ENCODE data around the gene RPTOR. TPM values are rescaled to one million over a fixed set of nuclear protein-coding genes. Genes with fewer than 3 reads are reported as not detected.

Gene RPTOR
- total RNA-seq, 4 donors from 2014 or later: 47.6 to 56.9 (median 55.4) TPM

DNA sequence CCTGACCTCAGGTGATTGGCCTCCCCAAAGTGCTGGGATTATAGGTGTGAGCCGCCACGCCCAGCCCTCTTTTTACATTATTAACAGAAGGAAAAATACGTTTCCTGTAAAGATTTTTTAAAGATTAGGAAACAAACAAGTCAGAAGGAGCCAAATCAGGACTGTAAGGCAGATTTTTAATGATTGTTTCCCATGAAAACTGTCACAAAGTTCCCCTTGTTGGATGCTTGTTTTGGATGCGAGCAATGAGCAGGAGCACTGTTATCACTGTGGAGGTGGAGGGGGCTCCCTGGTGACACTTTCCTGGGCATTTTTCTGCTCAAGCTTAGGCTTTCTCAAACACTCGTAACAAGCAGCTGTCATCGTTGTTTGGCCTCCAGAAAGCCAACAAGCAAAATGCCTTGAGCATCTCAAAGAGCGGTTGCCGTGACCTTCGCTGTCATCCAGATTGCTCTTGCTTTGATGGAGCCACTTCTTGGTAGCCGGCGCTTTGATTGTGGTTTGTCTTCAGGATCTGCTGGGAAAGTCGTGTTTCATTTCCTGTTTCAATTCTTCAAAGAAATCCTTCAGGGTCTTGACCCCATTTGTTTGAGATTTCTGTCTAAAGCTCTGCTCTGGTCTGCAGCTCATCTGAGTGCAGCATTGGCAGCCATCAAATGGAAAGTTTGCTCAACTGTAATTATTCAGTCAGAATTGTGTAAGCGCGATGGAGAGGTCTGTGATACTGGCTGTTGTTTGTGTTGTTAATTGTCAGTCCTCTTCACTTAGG lies 128.7 kb downstream of the RPTOR start:
- intact Hi-C loops (cut with DNase I; ENCODE audit: low total_unique reads): loop anchor here (5.0 kb wide), 1 partner anchor 196 kb away; the partner anchor contains the start of gene NPTX1

DNA sequence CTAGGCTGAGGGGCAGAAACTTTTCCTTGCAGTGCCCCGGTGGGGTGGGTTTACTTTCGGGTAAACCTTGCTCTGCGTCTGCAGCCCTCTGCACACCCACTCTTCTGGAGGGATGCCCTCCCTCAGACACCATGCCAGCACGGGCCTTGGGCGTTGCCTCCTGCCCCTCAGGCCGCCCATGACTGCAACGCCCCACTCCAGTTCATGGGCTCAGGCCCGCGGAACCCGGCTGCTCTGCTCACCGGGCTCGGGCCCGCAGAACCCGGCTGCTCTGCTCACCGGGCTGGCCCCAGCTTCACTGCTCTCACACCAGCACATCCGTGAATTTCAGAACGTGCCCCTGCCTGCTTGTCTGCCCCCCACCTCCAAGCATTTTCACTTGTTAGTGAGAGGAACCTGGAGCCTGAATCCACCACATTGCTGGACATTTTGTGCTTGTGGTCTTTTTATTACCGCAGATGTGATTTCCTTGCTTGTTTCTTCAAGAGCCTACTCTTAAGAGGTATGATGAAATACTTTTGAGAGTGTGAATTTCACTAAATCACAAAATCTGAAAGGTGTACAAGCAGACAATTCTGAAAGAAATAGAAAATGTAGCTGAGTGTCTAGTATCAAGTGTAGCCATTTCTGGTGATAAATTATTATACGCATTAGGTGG lies 130.9 kb downstream of the RPTOR start:
- intact Hi-C loops (cut with DNase I; ENCODE audit: low total_unique reads) (no loop called here), in situ Hi-C loops (cut with MboI; ENCODE audit: low sequenced_read_pairs in 4 of 4) (no loop called here)
- ATAC-seq (no peak), DNase-seq (no peak)
- Histone ChIP-seq H3K27ac (no peak overlapping the region), H3K4me1 (no peaks in the 10 kb centered on the region), H3K36me3 (peaks cover 0 to 3% of the 10 kb centered on the region in 2 donors), H3K9me3 (no peaks in the 10 kb centered on the region), H3K27me3 (no peaks in the 10 kb centered on the region), H3K4me3 (no peak overlapping the region)
- TF ChIP-seq, protein P1, sequence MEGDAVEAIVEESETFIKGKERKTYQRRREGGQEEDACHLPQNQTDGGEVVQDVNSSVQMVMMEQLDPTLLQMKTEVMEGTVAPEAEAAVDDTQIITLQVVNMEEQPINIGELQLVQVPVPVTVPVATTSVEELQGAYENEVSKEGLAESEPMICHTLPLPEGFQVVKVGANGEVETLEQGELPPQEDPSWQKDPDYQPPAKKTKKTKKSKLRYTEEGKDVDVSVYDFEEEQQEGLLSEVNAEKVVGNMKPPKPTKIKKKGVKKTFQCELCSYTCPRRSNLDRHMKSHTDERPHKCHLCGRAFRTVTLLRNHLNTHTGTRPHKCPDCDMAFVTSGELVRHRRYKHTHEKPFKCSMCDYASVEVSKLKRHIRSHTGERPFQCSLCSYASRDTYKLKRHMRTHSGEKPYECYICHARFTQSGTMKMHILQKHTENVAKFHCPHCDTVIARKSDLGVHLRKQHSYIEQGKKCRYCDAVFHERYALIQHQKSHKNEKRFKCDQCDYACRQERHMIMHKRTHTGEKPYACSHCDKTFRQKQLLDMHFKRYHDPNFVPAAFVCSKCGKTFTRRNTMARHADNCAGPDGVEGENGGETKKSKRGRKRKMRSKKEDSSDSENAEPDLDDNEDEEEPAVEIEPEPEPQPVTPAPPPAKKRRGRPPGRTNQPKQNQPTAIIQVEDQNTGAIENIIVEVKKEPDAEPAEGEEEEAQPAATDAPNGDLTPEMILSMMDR (IDR thresholded peaks at IDR 0.05 in 4 of 5, conservative IDR thresholded peaks at IDR 0.05 in 1 of 5): no peak
- TF ChIP-seq POLR2A (IDR thresholded peaks at IDR 0.05): no peak

More for the DNA sequence above, 128.7 kb downstream of the RPTOR start:
- ATAC-seq (no peak), DNase-seq (no peak)
- no peak for TF ChIP-seq POLR2A (IDR thresholded peaks at IDR 0.05)
- TF ChIP-seq, protein P1 (IDR thresholded peaks at IDR 0.05 in 4 of 5, conservative IDR thresholded peaks at IDR 0.05 in 1 of 5): no peak
- Histone ChIP-seq H3K27ac (no peak overlapping the region), H3K4me3 (no peak overlapping the region), H3K4me1 (peaks cover 0 to 7% of the 10 kb centered on the region in 2 donors), H3K27me3 (no peaks in the 10 kb centered on the region), H3K36me3 (peaks cover 0 to 3% of the 10 kb centered on the region in 2 donors), H3K9me3 (no peaks in the 10 kb centered on the region)
- in situ Hi-C loops (cut with MboI; ENCODE audit: low sequenced_read_pairs in 4 of 4): no loop called here

DNA sequence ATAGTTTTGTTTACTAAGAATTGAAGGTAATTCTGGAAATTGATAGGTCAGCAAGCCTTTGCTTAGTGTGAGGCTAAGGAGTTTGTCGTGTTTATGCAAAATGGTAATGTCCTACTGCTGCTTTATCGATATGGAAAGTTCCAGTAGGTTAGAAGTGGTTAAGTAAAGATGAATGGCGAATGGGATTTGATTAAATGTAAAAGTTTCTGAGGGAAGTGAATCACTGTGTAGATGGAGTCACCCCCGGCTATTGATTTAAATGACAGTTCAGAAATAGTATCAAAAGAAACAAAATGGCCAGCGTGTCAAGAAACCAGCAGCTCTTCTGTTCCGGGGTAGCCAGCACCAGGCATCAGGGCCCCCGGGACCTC lies 131.4 kb downstream of the RPTOR start:
- no peaks in the 10 kb centered on the region for H3K9me3 ChIP-seq
- in situ Hi-C loops (cut with MboI; ENCODE audit: low sequenced_read_pairs in 4 of 4): no loop called here
- no peak for DNase-seq
- H3K27me3 ChIP-seq: no peaks in the 10 kb centered on the region
- H3K4me1 ChIP-seq: no peaks in the 10 kb centered on the region
- TF ChIP-seq, protein P1 (IDR thresholded peaks at IDR 0.05 in 4 of 5, conservative IDR thresholded peaks at IDR 0.05 in 1 of 5): no peak
- TF ChIP-seq POLR2A (IDR thresholded peaks at IDR 0.05): no peak
- no peak overlapping the region for H3K27ac ChIP-seq
- peaks cover 0 to 3% of the 10 kb centered on the region in 2 donors for H3K36me3 ChIP-seq
- ATAC-seq: no peak
- H3K4me3 ChIP-seq: no peak overlapping the region
- intact Hi-C loops (cut with DNase I; ENCODE audit: low total_unique reads): no loop called here

DNA sequence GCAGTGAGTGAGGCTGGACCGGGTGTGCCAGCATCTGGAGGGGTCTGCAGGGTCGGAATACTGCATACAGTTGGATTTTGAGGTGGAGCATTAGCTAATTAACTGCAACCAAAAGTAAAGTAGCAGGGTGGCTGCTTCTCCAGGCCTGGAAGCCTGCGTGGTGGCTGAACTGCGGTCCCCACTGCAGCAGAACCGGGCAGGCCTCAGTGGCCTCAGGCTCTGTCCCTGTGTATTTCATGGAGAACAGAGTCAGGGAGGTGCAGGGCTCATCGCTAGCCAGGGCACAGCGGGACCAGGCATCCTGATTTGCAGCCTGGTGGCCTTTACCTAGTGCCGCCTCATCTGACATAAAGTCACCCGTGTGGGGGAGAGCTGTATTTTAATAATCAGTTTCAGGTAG lies 131.9 kb downstream of the RPTOR start:
- intact Hi-C loops (cut with DNase I; ENCODE audit: low total_unique reads) (no loop called here), in situ Hi-C loops (cut with MboI; ENCODE audit: low sequenced_read_pairs in 4 of 4) (no loop called here)
- Histone ChIP-seq H3K4me3 (no peak overlapping the region), H3K36me3 (peaks cover 0 to under 1% of the 10 kb centered on the region in 2 donors), H3K27ac (no peak overlapping the region), H3K27me3 (no peaks in the 10 kb centered on the region), H3K4me1 (no peaks in the 10 kb centered on the region), H3K9me3 (no peaks in the 10 kb centered on the region)
- no peak for TF ChIP-seq POLR2A (IDR thresholded peaks at IDR 0.05)
- TF ChIP-seq, protein P1 (IDR thresholded peaks at IDR 0.05 in 4 of 5, conservative IDR thresholded peaks at IDR 0.05 in 1 of 5): no peak
- ATAC-seq (no peak), DNase-seq (no peak)

All from gastrocnemius medialis (tissue), 4 donors.